DMS53 treated with DMSO at 0.1 percent for 48 hours (cell line): ENCODE results near the gene CALCA.

Source experiments
- DNase-seq: peaks from one replicate; lab custom pipeline; 2025; ENCODE audit not compliant: unreplicated experiment; lab: John Stamatoyannopoulos, UW

CALCA gene

GRCh38 chr11:14949437-14950147, 22.6 kb downstream of the CALCA start:
- no peak for DNase-seq

GRCh38 chr11:14942745-14943144, 29.4 kb downstream of the CALCA start:
- DNase-seq: no peak

GRCh38 chr11:14938936-14939335, 33.2 kb downstream of the CALCA start:
- no peak for DNase-seq

- no peak for DNase-seq
Measured at GRCh38 chr11:14934641-14935351, 37.4 kb downstream of the CALCA start.

GRCh38 chr11:14932447-14932846, 39.7 kb downstream of the CALCA start:
- no peak for DNase-seq

GRCh38 chr11:14930369-14930768, 41.8 kb downstream of the CALCA start:
- DNase-seq: no peak

- no peak for DNase-seq
Measured at GRCh38 chr11:14927146-14927545, 45.0 kb downstream of the CALCA start.

- DNase-seq: no peak
Measured at GRCh38 chr11:14924318-14924717, 47.8 kb downstream of the CALCA start.
